ENCODE measurements around the gene KCTD5.

DNA sequence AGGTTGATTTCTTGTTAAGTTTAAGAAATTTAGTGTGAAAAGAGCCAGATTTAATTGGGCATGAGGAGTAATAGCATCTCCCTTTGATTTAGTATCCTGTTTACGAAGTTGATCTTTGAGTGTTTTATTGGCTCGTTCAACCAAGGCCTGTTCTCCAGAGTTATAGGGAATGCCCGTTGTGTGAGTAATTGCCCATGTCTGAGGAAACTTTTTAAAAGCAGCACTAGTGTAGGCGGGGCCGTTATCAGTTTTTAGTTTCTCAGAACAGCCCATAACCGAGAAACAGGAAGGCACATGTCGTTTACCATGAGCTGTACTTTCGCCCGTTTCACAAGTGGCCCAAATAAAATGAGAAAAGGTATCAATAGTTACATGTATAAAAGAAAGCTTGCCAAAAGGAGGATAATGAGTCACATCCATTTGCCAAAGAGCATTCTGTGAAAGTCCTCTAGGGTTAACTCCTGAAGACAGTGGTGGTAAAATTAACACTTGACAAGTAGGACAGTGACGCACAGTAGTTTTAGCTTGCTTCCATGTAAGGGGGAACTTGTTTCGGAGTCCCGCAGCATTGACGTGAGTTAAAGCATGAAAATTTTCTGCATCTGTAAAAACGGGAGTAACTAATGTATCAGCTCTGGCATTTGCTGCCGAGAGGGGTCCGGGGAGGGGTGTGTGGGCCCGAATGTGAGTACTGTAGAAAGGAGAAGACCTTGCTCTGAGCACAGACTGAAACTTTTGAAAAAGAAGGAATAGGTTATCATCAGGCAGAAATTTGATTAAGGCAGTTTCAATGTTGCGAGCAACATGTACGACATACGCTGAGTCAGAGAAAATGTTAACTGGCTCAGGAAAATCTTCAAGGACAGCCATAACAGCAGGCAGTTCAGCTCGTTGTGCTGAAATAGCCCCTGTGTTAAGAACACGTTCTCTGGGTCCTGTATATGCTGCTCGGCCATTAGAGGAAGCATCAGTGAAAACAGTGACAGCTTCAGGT is 18.5 kb upstream of the KCTD5 start:
- TF ChIP-seq FOXK2 (IDR thresholded peaks at IDR 0.05) (no peak), ZNF384 (IDR thresholded peaks at IDR 0.05) (no peak), NFRKB (IDR thresholded peaks at IDR 0.05) (no peak), HDGF (IDR thresholded peaks at IDR 0.05; ENCODE audit: borderline replicate concordance) (no peak), ELF4 (IDR thresholded peaks at IDR 0.05) (no peak), TARDBP (IDR thresholded peaks at IDR 0.05) (no peak), L3MBTL2 (conservative IDR thresholded peaks at IDR 0.05) (0 out of 2 replicates have a peak, but pooled peaks have one; percentile 29), SUZ12 (IDR thresholded peaks at IDR 0.05) (no peak), FOXA1 (IDR thresholded peaks at IDR 0.05) (no peak), BHLHE40 (IDR thresholded peaks at IDR 0.05; ENCODE audit: borderline replicate concordance) (no peak), FOXM1 (IDR thresholded peaks at IDR 0.05; ENCODE audit: borderline replicate concordance) (no peak), ARNT (IDR thresholded peaks at IDR 0.05) (no peak), LEF1 (IDR thresholded peaks at IDR 0.05; ENCODE audit: borderline replicate concordance) (no peak)
